ENCODE results near the gene HDAC4. TPM values are rescaled to one million over a fixed set of nuclear protein-coding genes. Genes with fewer than 3 reads are reported as not detected.

Gene HDAC4
- total RNA-seq, 1 donor from 2014 or later, result 39.0 TPM

DNA sequence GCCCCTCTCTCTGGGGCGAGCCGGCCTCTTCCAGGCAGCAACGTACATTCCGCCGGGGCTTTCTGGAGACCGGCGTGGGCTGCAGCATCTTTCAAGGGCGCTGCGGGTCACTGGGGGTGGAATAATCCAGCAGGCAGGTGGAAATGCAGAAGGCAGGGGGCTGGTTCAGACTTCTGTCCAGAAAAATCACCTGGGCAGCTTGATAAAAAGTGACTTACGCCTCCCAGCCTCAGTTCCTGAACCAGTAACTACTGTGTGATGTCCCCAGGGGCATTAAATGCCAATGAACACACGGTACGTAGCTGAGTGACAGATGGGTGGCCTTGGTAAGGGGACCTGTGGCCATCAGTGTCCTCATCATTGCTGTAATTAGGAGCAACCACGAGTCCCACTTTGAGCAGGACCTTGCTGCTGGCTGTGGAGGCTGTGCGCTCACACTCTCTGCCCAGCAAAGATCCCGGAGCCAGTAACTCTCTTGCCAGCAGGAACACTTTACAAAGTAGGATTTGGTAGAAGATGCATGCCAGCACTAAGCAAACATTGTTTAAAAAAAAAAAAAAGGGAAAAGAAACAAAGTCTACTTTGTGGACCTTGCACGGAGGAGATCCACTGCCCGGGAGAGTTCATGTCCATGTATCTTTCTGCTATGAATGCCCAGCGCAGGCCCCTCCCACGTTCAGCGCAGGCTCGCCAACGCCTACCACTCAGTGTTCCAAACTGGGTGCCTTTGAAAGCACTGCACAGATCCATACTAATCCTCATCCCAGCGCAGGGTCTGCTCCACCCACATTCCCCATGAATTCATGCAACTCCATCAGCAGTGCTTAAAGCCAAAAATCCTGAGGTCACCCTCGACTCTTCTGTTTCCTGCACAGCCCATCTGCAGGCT, 177.3 kb downstream of the HDAC4 start:
- no peak for DNase-seq (ENCODE audit: extremely low spot score, unreplicated experiment)
- Mint-ChIP-seq H3K27ac (peak overlapping the region; percentile 68), H3K4me3 (peak overlapping the region; percentile 57), H3K4me1 (ENCODE audit: unreplicated experiment) (peaks cover 53% of the 10 kb centered on the region), H3K27me3 (no peaks in the 10 kb centered on the region), H3K36me3 (no peaks in the 10 kb centered on the region), H3K9me3 (no peaks in the 10 kb centered on the region)
- TF ChIP-seq CTCF (conservative IDR thresholded peaks at IDR 0.05), result no peak

- TF ChIP-seq CTCF (conservative IDR thresholded peaks at IDR 0.05), result no peak
- no peak for DNase-seq (ENCODE audit: extremely low spot score, unreplicated experiment)
- Mint-ChIP-seq H3K27ac (peak overlapping the region; percentile 68), H3K4me1 (ENCODE audit: unreplicated experiment) (peaks cover 47% of the 10 kb centered on the region), H3K27me3 (no peaks in the 10 kb centered on the region), H3K4me3 (no peak overlapping the region), H3K9me3 (no peaks in the 10 kb centered on the region), H3K36me3 (no peaks in the 10 kb centered on the region)
Measured at GRCh38 chr2:239222706-239223309, 178.0 kb downstream of the HDAC4 start.

- H3K9me3 Mint-ChIP-seq, result no peaks in the 10 kb centered on the region
- peak overlapping the region; percentile 68 for H3K27ac Mint-ChIP-seq
- DNase-seq (ENCODE audit: extremely low spot score, unreplicated experiment), result no peak
- TF ChIP-seq CTCF (conservative IDR thresholded peaks at IDR 0.05), result no peak
- no peaks in the 10 kb centered on the region for H3K36me3 Mint-ChIP-seq
- no peaks in the 10 kb centered on the region for H3K27me3 Mint-ChIP-seq
- peaks cover 42% of the 10 kb centered on the region for H3K4me1 Mint-ChIP-seq (ENCODE audit: unreplicated experiment)
- no peak overlapping the region for H3K4me3 Mint-ChIP-seq
Measured at GRCh38 chr2:239222312-239222660, 178.5 kb downstream of the HDAC4 start.

GRCh38 chr2:239220981-239221396, 179.8 kb downstream of the HDAC4 start:
- peaks cover 37% of the 10 kb centered on the region for H3K4me1 Mint-ChIP-seq (ENCODE audit: unreplicated experiment)
- no peaks in the 10 kb centered on the region for H3K9me3 Mint-ChIP-seq
- TF ChIP-seq CTCF (conservative IDR thresholded peaks at IDR 0.05), result no peak
- no peak for DNase-seq (ENCODE audit: extremely low spot score, unreplicated experiment)
- no peaks in the 10 kb centered on the region for H3K36me3 Mint-ChIP-seq
- H3K4me3 Mint-ChIP-seq, result no peak overlapping the region
- H3K27me3 Mint-ChIP-seq, result no peaks in the 10 kb centered on the region
- H3K27ac Mint-ChIP-seq, result no peak overlapping the region

DNA sequence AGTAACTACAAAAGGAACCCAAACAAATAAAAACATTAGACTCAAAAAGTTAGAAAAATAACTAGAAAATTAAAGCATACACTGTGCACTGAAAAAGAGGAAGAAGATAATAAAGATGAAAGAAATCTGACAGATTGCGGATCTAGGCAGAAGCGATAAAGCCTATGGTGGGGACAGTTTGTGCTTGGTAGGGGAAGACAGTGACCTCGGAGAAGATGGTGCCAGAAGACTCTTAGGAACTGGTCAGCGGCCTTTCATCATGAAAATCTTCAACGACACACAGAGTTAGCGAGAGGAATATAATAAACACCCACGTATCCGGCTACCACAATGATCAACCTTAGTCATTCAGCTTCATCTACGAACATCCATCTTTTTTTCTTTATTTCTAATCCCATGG, 180.5 kb downstream of the HDAC4 start:
- no peaks in the 10 kb centered on the region for H3K27me3 Mint-ChIP-seq
- H3K9me3 Mint-ChIP-seq, result no peaks in the 10 kb centered on the region
- no peak for TF ChIP-seq CTCF (conservative IDR thresholded peaks at IDR 0.05)
- DNase-seq (ENCODE audit: extremely low spot score, unreplicated experiment), result no peak
- no peak overlapping the region for H3K27ac Mint-ChIP-seq
- H3K4me1 Mint-ChIP-seq (ENCODE audit: unreplicated experiment), result peaks cover 37% of the 10 kb centered on the region
- no peaks in the 10 kb centered on the region for H3K36me3 Mint-ChIP-seq
- no peak overlapping the region for H3K4me3 Mint-ChIP-seq

All from type B pancreatic cell (in vitro differentiated cells).